HTERT RPE-1 (cell line): ENCODE data around the gene TAS2R40.
"Not testable (repeated sequence)": the region's sequence is repeated elsewhere in the genome, so short reads cannot be mapped to it uniquely, and the experiment has no call there.

Experiments
- in situ Hi-C: fragments of 300-500 bp; cut with MboI; formaldehyde crosslinking; loops from 4 replicates; pipeline ENCODE4 v1.14.3; 2020; ENCODE audit warnings: low sequenced_read_pairs

Gene TAS2R40

DNA sequence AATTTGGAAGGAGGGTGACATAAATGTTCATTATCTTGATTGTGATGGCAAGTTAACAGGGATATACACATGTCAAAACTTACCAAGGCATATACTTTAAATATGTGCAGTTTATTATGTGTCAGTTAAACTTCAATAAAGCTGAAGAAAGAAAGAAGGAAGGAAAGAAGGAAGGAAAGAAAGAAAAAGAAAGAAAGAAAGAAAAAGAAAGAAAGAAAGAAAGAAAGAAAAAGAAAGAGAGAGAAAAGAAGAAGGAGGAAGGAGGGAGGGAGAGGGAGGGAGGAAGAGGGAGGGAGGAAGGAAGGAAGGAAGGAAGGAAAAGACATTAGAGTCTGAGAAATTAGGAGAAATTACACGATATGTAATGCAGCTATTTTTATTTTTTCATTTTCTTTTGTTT is 25.5 kb downstream of the TAS2R40 start:
- in situ Hi-C loops = no loop called here

DNA sequence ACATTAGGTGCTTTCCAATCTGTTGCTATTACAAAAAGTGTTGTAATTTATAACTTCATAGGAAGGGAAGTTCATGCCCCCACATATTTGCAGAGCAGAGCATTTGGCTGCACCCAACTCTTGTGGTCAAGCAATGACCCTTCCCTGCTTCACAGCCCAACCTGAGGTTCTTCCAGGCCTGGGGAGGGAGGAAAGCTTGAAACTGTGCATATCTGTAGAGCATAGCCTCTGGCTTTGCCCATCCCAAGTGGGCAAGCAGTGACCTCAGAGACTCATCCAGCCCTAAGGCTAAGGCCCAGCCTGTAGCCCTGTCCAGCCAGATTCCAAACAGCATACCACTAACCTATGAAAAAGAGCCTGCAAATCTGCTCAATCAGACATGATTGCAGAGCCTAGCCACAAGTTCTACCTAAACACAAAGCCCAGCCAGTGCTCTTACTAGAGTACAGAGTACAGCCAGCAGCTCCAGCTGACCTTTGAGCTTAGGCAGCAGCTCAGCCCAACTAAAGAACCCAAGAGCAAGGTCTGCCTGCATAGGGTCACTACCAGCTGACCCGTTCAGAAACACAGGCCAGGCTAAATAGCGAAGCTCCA is 27.0 kb downstream of the TAS2R40 start:
- in situ Hi-C loops = no loop called here

DNA sequence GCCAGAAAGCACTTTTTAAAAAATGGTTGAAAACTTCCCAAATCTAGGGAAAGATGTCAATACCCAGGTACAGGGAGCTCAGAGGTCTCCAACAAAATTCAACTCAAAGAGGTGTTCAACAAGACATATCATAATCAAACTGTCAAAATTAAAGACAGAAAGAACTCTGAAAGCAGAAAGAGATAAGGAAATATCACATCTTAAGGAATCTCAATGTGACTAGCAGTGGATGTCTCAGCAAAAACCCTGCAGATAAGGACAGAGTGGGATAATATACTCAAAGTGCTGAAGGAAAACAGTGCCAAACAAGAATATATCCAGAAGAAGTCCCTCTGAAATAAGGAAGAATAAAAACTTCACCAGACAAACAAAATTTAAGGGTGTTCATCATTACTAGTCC is 28.4 kb downstream of the TAS2R40 start:
- in situ Hi-C loops = no loop called here

DNA sequence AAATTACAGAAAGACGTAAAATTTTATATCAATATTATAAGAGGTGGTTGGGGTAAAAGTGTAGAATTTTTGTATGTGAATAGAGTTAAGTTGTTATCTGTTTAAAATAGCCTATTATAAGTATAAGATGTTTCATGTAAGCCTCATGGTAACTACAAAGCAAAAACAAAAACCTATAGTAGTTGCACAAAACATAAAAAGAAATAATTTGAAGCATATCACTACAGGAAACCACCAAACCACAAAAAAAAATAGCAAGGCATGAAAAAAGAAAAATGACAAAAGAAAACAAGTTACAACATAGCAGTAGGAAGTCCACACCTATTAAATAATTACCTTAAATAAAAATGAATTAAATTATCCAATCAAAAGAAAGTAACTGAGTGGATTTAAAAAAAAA is 29.0 kb downstream of the TAS2R40 start:
- in situ Hi-C loops = no loop called here

DNA sequence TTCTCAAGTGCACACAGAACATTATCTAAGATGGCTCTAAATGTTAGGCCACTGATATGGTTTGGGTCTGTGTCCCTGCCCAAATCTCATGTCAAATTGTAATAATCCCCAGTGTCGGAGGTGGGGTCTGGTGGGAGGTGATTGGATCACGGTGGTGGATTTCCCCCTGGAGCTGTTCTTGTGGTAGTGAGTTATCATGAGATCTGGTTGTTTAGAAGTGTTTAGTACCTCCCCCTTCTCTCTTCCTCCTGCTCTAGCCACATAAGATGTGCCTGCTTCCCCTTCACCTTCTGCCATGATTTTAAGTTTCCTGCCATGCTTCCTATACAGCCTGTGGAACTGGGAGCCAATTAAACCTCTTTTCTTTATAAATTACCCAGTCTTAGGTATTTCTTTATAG is 30.2 kb downstream of the TAS2R40 start:
- in situ Hi-C loops = no loop called here

DNA sequence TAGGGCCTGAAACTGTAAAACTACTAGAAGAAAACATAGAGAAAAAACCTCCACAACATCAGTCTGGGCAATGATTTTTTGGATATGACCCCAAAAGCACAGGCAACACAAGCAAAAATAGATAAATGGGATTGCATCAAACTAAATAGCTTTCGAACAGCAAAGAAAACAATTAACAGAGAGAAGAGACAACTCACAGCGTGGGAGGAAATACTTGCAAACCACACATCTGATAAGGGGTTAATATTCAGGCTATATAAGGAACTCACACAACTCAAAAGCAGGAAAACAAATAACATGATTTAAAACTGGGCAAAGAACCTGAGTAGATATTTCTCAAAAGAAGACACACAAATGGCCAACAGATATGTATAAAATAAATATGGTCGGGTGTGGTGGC is 33.7 kb downstream of the TAS2R40 start:
- in situ Hi-C loops = no loop called here

DNA sequence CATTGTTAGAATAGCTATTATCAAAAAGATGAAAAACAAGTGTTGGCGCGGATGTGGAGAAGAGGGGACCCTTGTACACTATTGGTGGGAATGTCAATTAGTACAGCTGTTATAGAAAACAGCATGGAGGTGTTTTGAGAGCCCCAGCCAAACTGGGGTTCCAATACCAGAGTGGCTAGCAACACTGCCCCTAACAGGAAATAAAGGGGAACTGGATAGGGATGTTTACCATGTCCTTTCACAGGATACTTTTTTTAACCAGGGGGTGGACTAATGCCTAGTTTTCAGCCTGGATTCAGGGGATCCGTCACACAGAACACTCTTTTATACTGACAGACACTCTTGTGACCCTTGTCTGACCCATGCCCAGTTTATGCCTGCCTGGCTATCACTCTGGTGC is 34.5 kb downstream of the TAS2R40 start:
- in situ Hi-C loops = no loop called here

DNA sequence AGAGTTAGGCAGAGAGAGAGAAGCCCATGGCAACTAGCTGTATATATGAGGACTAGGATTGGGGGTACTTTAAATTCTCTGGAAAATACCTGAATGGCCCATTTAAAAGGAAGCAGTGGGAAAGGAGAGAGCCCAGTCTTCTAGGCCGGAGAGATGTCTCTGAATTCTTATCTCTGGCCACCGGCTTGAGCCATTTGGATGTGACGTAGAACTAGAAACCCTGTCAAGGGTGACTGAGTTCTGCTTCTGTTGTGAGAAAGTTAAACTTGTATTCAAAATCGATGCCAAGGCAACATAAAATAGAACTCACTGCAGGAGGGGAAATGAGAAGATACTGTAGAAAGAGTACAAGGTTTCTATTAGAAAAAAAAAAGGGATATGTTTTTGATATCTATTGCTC is 35.1 kb downstream of the TAS2R40 start:
- in situ Hi-C loops = no loop called here

DNA sequence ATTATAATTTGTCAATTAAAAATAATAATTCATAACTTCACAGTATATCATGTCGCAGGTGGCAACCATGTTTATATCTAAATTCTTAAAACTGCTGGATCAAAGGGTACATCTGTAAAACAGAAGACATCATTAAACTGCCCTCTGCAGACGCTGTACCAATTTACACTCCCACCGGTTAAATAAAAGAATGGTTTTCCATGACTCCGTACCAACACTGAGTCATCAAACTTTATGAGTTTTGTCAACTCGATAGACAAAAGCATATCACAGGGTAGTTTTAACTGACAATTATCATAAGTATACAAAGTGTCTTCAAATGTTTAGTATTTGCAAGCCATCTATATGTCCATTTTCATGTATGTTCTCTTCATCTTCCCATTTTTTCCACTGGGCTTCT is 35.7 kb downstream of the TAS2R40 start:
- in situ Hi-C loops = no loop called here

DNA sequence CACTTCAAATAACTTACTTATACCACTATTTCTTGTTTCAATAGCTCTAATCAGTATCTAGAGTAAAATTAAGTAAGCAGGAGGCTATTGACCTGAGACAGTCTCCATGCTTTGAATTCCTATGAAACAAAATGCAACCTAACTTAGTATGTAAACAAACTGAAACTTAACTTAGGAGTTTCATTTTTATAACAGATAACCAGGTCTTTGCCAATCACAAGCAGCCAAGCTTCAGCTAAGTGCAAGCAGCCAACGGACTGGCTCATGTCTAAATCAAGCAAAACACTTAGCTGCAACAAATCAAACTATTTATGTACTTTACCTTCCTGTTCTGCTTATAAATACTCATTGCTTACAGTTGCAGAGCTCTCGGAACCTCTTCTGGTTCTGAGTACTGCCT is 37.0 kb downstream of the TAS2R40 start:
- in situ Hi-C loops = no loop called here

DNA sequence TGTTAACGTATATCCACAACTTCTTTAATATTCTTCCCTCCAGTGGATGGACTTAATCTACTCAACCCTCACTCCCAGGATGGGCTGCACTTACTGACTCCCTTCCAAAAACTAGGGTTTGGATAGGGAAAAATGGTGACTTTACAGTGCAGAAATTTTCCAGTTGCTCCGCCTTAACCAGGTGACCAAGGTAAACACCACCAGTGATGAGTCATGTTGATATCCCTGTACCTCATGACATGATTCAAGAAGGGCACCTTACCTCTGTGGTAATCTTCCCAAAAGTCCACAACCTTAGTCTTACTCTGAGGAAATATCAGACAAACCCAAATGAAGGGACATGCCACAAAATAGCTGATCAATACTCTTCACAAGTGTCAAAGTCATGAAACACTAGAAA is 37.9 kb downstream of the TAS2R40 start:
- in situ Hi-C loops = no loop called here

DNA sequence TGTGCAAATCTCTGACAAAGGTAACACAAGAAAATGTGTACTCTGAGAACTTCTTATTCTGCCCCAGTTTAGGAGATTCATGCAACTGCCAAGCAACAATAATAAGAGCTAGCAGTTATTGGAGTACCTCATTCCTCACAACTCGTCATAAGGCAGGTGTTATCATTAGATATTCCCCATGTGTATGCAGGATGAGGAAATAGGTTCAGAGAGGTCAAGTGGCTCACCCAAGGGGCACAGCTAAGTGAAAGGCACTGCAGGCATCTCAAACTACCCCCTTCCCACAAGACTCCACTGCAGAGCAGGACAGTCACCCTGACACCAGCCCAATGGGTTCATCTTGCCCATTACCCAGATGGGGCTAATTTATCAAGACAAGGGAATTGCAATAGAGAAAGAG is 40.1 kb downstream of the TAS2R40 start:
- in situ Hi-C loops = no loop called here

DNA sequence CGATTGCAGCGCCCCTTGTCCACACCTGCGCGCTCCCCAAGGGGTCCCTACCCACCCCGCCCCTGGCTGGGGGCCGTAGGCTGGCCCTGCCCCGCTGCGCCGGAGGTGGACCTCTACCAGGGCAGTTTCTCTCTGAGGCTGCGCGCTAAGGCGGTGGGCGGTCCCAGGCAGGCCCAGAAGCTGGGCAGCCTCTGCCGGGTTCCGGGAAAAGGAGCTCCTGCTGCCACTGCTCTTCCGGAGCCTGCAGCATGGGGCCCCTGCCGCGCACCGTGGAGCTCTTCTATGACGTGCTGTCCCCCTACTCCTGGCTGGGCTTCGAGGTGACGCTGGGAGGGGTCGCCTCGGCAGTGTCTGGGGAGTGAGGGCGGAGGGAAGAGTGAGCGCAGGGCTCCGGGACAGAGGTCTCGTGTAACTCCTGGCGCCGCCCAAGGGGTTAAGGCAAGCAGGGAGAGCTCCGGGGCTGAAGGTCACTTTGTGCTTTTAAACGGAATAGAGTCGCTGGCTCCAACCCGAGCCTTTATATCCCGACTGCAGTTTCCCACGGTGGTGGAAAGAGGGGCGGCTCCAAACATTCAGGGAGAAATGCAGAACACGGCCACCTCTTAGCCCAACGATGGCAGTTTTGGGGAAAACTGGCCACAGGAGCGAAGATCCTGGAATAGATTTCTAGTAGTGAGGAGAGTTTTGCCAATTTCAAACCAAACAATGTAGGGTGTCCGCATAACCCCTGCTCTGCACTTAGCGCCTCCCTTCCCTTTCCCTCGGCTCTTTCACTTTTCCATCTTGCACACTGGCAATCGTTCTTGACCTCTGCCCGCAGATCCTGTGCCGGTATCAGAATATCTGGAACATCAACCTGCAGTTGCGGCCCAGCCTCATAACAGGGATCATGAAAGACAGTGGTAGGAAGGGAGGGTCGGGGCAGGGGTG is 41.7 kb downstream of the TAS2R40 start, which contains the start of gene GSTK1:
Gene GSTK1, plus strand, starts transcription at position 176 of the 930 bp plus-strand sequence. Its CDS starts 73 bp downstream, at position 249.
- in situ Hi-C loops = no loop called here

DNA sequence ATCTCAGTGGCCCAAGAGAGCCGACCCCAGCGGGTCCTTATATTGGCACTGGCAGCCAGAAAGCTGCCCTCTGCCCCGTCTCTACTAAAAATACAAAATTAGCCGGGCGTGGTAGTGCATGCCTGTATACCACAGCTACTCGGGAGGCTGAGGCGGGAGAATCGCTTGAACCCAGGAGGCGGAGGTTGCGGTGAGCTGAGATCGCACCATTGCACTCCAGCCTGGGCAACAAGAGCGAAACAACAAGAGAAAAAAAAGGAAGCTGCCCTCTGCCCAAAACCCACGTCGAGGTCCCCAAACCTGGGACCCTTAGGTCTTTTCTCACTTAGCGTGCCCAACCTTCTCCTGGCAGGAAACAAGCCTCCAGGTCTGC is 42.3 kb downstream of the TAS2R40 start:
- in situ Hi-C loops = not testable (repeated sequence)

DNA sequence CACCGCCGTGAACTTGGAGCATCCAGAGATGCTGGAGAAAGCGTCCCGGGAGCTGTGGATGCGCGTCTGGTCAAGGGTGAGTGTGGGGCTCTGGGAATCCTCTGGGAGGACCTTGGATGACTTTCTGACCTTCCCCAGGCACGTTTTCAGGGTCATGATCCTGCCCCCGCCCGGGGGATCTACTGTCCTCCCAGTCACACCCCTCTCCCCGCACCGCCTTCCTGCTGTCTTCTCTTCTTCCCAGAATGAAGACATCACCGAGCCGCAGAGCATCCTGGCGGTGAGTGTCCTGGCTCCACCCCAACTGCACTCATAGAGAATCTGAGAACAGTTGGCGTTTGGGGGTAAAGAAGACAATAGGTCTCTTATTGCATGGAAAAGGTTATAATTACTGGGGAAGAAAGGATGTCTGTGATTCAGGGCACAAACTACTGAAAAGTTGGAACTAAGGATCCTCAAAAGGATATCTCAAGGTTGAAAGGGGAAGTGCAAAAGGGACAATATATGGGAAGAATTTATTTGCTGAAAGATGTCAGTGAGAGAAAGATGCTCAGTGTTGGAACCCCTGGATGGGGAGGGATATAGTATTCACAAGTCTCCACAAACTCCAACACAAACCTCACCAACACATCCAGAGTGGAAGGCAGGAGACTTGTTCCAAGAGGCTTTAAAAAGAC is 43.3 kb downstream of the TAS2R40 start:
- in situ Hi-C loops = no loop called here

DNA sequence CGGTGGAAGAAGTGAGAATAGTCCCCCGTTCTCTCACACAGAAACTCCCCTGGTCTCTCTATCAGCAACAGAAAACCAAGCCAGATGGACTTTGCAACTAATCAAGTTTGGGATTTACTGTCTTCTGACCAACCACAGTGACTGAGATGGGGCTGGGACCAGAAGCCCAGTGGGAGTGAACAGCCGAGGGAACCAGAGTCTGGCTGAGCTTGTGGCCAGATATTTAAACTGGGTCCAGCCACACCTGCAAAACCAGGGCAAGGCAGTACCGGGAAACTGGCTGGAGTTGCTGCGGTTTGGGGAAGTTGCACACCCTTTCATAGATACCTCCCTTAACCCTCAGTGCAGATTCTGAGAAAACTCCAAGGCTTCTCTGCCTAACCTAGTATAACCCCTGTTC is 47.4 kb downstream of the TAS2R40 start:
- in situ Hi-C loops = no loop called here

DNA sequence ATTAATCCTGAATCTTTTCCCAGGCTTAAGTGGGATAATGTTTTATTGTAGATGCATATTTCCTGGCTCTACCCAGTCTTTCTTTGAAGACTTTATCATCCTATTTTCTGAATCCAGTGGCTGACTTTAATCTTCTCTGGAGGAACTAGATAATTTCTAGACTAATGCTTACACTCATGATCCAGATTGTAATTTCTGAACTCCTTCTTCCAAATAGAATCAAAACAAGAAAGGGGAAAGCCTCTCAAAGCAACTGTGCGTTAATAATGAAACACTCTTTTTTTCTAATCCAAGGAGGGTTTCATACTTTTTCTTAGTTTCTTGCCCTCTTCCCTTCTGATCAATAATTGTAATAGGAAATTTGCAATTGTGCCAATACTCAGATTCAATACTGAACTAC is 49.4 kb downstream of the TAS2R40 start:
- in situ Hi-C loops = no loop called here
